Activated T-cell treated with anti-CD3 and anti-CD28 coated beads, Interleukin-2, amount 50 U/mL, for 4 hours (primary cell): Measurements from ENCODE around the gene PRKG1. TPM values are rescaled to one million over a fixed set of nuclear protein-coding genes. Genes with fewer than 3 reads are reported as not detected.

Experiments used
- ATAC-seq, 2 donors: fragments of 200-7000 bp; cut with Tn5 transposase; one replicate each; pipeline ENCODE4 v1.10.0; 2021
- DNase-seq: peaks from one replicate; pipeline ENCODE4 v3.0.0-alpha.2; 2020
- H3K27me3 Mint-ChIP-seq: one replicate; pipeline ENCODE4 v1.8.0; 2021; ENCODE audit warnings: low read depth, mixed read lengths
- H3K36me3 Mint-ChIP-seq: one replicate; pipeline ENCODE4 v1.8.0; 2022; ENCODE audit warnings: mixed read lengths; ENCODE audit not compliant: insufficient read depth
- H3K4me1 Mint-ChIP-seq: one replicate; pipeline ENCODE4 v1.8.0; 2021; ENCODE audit warnings: low read depth, mixed read lengths
- H3K4me3 Mint-ChIP-seq: one replicate; pipeline ENCODE4 v1.8.0; 2021; ENCODE audit warnings: mild to moderate bottlenecking, moderate library complexity, mixed read lengths
- H3K9me3 Mint-ChIP-seq: one replicate; pipeline ENCODE4 v1.8.0; 2021; ENCODE audit warnings: mixed read lengths
- total RNA-seq, 3 donors: library from RNA; stranded (reverse); gene quantifications; one replicate each; pipeline ENCODE4 v1.2.1, GENCODE V29; 2021

Gene PRKG1
- total RNA-seq, 3 donors from 2014 or later: 0.08 TPM; not detected in 2

DNA sequence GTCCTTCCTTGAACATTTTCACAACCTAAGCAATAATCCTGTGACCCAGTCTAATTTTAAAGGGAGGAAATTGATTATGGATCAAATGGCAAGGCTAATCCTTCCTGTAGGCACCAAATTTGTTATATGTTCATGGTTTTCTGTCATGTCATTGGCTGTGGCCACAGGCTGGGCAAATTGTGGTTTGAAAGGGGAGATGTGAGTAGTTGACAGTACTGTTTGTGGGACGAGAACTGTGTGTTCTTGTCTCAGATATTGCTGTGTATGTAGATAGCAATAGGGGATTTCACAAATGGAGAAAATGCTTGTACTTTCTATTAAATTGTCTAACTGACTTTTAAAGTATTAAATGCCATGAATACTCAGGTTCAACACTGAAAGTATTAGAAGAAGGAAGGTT is 8.1 kb upstream of the PRKG1 start:
- Mint-ChIP-seq H3K27me3 (peaks cover 6% of the 10 kb centered on the region), H3K4me3 (no peak overlapping the region), H3K9me3 (no peaks in the 10 kb centered on the region), H3K36me3 (no peaks in the 10 kb centered on the region), H3K4me1 (no peaks in the 10 kb centered on the region)
- DNase-seq (no peak), ATAC-seq (no peak)

GRCh38 chr10:51072210-51072609 is 2.1 kb upstream of the PRKG1 start:
- Mint-ChIP-seq H3K4me3 (no peak overlapping the region), H3K27me3 (peaks cover 48% of the 10 kb centered on the region), H3K4me1 (peaks cover 13% of the 10 kb centered on the region), H3K36me3 (no peaks in the 10 kb centered on the region), H3K9me3 (no peaks in the 10 kb centered on the region)
- ATAC-seq (no peak), DNase-seq (no peak)

DNA sequence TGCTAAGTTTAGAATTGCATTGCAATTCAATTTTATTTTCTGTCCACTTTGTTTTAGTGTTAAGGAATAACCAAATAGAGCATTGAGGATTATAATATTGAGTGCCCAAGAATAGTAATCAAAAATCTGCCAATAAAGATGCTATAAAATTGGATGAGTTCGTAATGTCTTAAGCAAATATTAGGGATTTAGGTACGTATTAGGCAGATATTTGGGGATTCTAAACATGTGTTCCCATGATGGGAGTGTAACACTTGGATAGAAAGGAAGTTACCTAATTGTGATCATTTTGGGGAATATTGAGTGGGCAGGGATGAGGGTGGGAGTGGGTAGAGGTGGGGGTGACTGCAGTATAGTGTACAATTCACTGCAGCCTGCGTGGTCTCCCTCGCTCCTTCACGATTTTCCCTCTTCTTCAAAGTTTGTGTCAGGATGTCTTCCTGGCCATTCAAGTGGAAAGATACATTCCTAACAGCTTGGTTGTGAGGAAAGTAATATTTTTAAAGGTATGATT is 1.3 kb upstream of the PRKG1 start:
- DNase-seq: no peak
- Mint-ChIP-seq H3K36me3 (no peaks in the 10 kb centered on the region), H3K4me3 (no peak overlapping the region), H3K27me3 (peaks cover 48% of the 10 kb centered on the region), H3K4me1 (peaks cover 13% of the 10 kb centered on the region), H3K9me3 (no peaks in the 10 kb centered on the region)
- no peak for ATAC-seq

DNA sequence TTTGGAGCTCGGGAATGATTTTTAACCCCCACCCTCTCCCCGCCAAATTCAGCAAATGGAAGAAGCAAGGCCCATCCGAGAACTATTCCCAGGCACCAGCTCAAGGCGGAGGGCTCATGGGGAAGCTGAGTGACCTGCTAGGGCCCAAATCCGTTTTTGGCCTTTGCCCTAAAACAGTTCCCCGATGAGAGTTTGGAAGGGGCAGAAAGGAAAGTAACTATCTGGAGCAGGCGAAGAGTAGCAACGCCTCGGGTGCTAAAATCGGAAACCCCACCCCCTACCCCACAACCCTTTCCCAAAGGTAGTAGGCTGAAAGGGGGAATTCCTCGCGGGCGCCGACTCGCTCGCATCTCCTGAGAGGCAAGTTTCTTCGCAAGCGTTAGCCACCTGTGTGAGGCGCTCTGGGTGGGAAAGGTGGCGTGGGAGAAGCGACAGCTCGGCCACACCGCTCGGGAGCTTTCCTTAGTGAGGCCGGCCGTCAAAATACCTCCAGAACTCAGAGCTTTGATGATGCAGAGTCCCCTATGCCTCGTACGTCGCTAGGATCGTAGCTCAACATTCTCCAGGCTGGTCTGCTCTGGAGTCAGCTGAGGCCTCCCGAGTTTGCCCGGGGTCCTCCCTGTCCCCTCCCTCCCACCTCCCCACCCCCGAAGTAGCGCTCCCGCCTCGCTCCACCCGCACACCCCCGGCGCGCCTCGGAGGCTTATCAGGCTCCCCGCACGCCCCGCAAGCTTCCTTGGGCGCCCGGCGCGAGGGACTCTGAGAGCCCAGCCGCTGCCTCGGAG is 642 bp upstream of the PRKG1 start:
- Mint-ChIP-seq H3K4me3 (peak overlapping the region; percentile 37), H3K9me3 (no peaks in the 10 kb centered on the region), H3K4me1 (peaks cover 13% of the 10 kb centered on the region), H3K36me3 (no peaks in the 10 kb centered on the region), H3K27me3 (peaks cover 48% of the 10 kb centered on the region)
- DNase-seq: no peak
- peak; percentile 14 to 25 for ATAC-seq

- no peaks in the 10 kb centered on the region for H3K36me3 Mint-ChIP-seq
- DNase-seq: no peak
- no peaks in the 10 kb centered on the region for H3K9me3 Mint-ChIP-seq
- peaks cover 42% of the 10 kb centered on the region for H3K27me3 Mint-ChIP-seq
- H3K4me1 Mint-ChIP-seq: peaks cover 13% of the 10 kb centered on the region
- ATAC-seq: no peak
- peak overlapping the region; percentile 72 for H3K4me3 Mint-ChIP-seq
Observed at GRCh38 chr10:51075043-51075872, 971 bp downstream of the PRKG1 start.

DNA sequence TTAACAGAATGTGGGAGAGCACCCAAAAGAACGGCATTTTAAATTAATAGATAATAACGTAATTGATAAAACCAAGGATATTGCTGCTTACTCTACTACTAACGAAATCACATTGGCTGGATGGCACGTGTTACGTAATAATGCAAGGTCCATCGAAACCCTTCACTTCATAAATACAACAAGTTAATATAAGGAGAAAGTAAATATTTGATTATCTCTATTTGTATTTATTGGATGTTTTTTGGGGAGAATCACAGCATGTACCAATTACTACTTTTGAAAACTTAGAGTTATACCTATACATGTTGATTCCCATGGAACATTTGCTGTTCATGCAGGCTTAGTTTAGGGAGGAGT is 1.6 kb downstream of the PRKG1 start:
- Mint-ChIP-seq H3K36me3 (no peaks in the 10 kb centered on the region), H3K4me1 (peaks cover 13% of the 10 kb centered on the region), H3K9me3 (no peaks in the 10 kb centered on the region), H3K4me3 (no peak overlapping the region), H3K27me3 (peaks cover 44% of the 10 kb centered on the region)
- no peak for DNase-seq
- no peak for ATAC-seq

GRCh38 chr10:51076299-51076841 is 2.1 kb downstream of the PRKG1 start:
- H3K27me3 Mint-ChIP-seq: peaks cover 44% of the 10 kb centered on the region
- no peaks in the 10 kb centered on the region for H3K36me3 Mint-ChIP-seq
- ATAC-seq (no peak), DNase-seq (no peak)
- no peak overlapping the region for H3K4me3 Mint-ChIP-seq
- peaks cover 13% of the 10 kb centered on the region for H3K4me1 Mint-ChIP-seq
- H3K9me3 Mint-ChIP-seq: no peaks in the 10 kb centered on the region

- Mint-ChIP-seq H3K4me3 (no peak overlapping the region), H3K9me3 (no peaks in the 10 kb centered on the region), H3K27me3 (peaks cover 39% of the 10 kb centered on the region), H3K36me3 (no peaks in the 10 kb centered on the region), H3K4me1 (peaks cover 13% of the 10 kb centered on the region)
- DNase-seq (no peak), ATAC-seq (no peak)
Observed at GRCh38 chr10:51077074-51077473, 2.8 kb downstream of the PRKG1 start.

- no peak for ATAC-seq
- Mint-ChIP-seq H3K36me3 (no peaks in the 10 kb centered on the region), H3K4me3 (no peak overlapping the region)
Observed at GRCh38 chr10:51077507-51077906, 3.2 kb downstream of the PRKG1 start.

DNA sequence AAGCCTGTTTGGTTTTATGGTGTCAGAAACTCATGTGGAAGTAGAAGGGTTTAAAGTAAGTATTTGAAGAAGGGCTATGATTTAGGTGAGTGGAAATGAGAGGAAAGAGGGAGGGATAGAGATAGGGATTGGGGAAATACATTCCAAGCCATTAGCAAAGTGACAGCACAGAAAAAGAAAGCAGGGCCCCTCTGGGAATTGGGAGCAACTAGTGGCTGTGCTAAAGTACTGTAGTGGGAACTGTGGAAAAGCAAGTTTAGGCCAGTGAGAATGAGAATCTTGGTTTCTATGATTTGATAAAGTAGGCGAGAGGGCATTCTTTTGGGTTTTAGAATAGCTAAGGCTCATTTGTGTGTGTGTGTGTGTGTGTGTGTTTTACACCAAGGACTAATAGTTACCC is 5.0 kb downstream of the PRKG1 start:
- Mint-ChIP-seq H3K36me3 (no peaks in the 10 kb centered on the region), H3K4me3 (no peak overlapping the region), H3K9me3 (no peaks in the 10 kb centered on the region), H3K27me3 (peaks cover 23% of the 10 kb centered on the region), H3K4me1 (peaks cover 9% of the 10 kb centered on the region)
- DNase-seq (no peak), ATAC-seq (no peak)

More at GRCh38 chr10:51077507-51077906, 3.2 kb downstream of the PRKG1 start:
- H3K9me3 Mint-ChIP-seq: no peaks in the 10 kb centered on the region
- no peak for DNase-seq
- H3K4me1 Mint-ChIP-seq: peaks cover 13% of the 10 kb centered on the region
- H3K27me3 Mint-ChIP-seq: peaks cover 37% of the 10 kb centered on the region

GRCh38 chr10:51079766-51080165 is 5.5 kb downstream of the PRKG1 start:
- Mint-ChIP-seq H3K4me3 (no peak overlapping the region), H3K9me3 (no peaks in the 10 kb centered on the region), H3K36me3 (no peaks in the 10 kb centered on the region), H3K4me1 (peaks cover 5% of the 10 kb centered on the region), H3K27me3 (peaks cover 18% of the 10 kb centered on the region)
- DNase-seq: no peak
- ATAC-seq: no peak

GRCh38 chr10:51080311-51081006 is 6.2 kb downstream of the PRKG1 start:
- Mint-ChIP-seq H3K4me3 (no peak overlapping the region), H3K36me3 (no peaks in the 10 kb centered on the region), H3K4me1 (no peaks in the 10 kb centered on the region), H3K27me3 (peaks cover 11% of the 10 kb centered on the region), H3K9me3 (no peaks in the 10 kb centered on the region)
- DNase-seq (no peak), ATAC-seq (no peak)

DNA sequence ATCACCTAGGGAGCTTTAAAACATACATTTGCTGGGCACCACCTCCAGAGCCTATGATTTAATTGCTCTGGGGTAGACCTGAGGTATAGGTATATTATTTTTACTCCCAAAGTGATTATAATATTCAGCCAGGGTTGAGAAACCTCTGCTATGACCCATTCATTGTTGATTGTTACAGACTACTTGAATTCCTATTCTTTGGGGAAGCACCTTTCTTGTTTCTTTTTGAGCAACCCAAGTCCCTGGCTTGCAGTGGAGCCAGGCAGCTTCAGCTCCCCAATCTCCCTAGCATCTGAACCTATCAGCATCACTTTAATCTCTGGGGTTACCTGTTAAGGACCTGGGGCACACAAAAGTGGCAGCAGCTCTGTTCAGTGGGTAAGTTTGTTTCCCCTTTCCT is 8.6 kb downstream of the PRKG1 start:
- Mint-ChIP-seq H3K4me1 (no peaks in the 10 kb centered on the region), H3K27me3 (peaks cover 2% of the 10 kb centered on the region), H3K36me3 (no peaks in the 10 kb centered on the region), H3K4me3 (no peak overlapping the region), H3K9me3 (no peaks in the 10 kb centered on the region)
- no peak for DNase-seq
- ATAC-seq: no peak

DNA sequence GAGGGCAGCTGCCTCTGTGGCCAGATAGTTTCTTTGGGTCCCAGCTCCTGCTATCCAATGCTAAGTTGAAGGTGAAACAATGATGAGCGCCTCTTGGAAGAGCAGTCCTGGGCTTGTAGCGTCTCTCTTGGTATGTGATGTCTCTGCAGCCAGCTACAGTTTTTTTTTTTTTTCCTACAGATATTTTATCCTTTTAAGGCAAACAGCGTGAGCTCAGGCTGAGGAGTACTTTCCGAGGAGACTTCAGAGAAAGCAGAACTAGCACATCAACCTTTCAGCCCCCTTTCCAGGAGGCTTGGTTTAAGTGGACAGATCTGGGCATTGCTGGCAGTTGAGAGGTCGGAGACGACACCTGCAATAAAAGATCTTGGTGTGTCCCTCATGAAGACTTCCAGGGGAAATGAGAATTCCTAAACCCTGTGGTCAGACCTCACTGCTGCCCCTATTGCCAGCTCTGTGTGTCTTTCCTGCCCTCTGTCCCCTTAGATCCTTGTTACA is 9.1 kb downstream of the PRKG1 start:
- no peak for ATAC-seq
- Mint-ChIP-seq H3K27me3 (peaks cover 2% of the 10 kb centered on the region), H3K4me3 (no peak overlapping the region), H3K4me1 (no peaks in the 10 kb centered on the region), H3K9me3 (no peaks in the 10 kb centered on the region), H3K36me3 (no peaks in the 10 kb centered on the region)
- DNase-seq: no peak
